Measurements from ENCODE around the gene LDLRAD4. TPM values are rescaled to one million over a fixed set of nuclear protein-coding genes. Genes with fewer than 3 reads are reported as not detected.

LDLRAD4 gene
- total RNA-seq, 1 experiment from 2014 or later = 1.7 TPM

GRCh38 chr18:13271302-13271911 lies 52.8 kb downstream of the LDLRAD4 start:
- H3K79me2 ChIP-seq (ENCODE audit: low read depth) = no peaks in the 10 kb centered on the region
- no peak for DNase-seq
- H3K27me3 ChIP-seq (ENCODE audit: insufficient read depth, low read depth) = peaks cover 92% of the 10 kb centered on the region
- intact Hi-C loops (cut with micrococcal nuclease; ENCODE audit: unreplicated experiment) = no loop called here
- ChIA-PET POLR2A (ENCODE audit: unreplicated experiment) (no interaction called here), CTCF (no interaction called here)
- H3K36me3 ChIP-seq (ENCODE audit: low read depth) = no peaks in the 10 kb centered on the region
- H4K20me1 ChIP-seq (ENCODE audit: insufficient read depth) = no peaks in the 10 kb centered on the region
- no peak overlapping the region for H2AFZ ChIP-seq
- H3K4me1 ChIP-seq (replicated peaks; ENCODE audit: insufficient read depth) = no peaks in the 10 kb centered on the region
- H3F3A ChIP-seq (ENCODE audit: insufficient read depth, low read depth) = no peaks in the 10 kb centered on the region
- H3K9me2 ChIP-seq (ENCODE audit: insufficient read depth) = no peaks in the 10 kb centered on the region
- no peak overlapping the region for H3K27ac ChIP-seq
- BruUV-seq (replicated peaks) = no TSS peak
- no peak overlapping the region for H3K4me2 ChIP-seq
- H3K9me3 ChIP-seq (ENCODE audit: insufficient read depth, low read depth) = no peaks in the 10 kb centered on the region
- H3K4me3 ChIP-seq = no peak overlapping the region
- TF ChIP-seq, protein P1, sequence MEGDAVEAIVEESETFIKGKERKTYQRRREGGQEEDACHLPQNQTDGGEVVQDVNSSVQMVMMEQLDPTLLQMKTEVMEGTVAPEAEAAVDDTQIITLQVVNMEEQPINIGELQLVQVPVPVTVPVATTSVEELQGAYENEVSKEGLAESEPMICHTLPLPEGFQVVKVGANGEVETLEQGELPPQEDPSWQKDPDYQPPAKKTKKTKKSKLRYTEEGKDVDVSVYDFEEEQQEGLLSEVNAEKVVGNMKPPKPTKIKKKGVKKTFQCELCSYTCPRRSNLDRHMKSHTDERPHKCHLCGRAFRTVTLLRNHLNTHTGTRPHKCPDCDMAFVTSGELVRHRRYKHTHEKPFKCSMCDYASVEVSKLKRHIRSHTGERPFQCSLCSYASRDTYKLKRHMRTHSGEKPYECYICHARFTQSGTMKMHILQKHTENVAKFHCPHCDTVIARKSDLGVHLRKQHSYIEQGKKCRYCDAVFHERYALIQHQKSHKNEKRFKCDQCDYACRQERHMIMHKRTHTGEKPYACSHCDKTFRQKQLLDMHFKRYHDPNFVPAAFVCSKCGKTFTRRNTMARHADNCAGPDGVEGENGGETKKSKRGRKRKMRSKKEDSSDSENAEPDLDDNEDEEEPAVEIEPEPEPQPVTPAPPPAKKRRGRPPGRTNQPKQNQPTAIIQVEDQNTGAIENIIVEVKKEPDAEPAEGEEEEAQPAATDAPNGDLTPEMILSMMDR (conservative IDR thresholded peaks at IDR 0.05) = no peak
- TF ChIP-seq EZH2 (IDR thresholded peaks at IDR 0.05; ENCODE audit: low read depth) = no peak

DNA sequence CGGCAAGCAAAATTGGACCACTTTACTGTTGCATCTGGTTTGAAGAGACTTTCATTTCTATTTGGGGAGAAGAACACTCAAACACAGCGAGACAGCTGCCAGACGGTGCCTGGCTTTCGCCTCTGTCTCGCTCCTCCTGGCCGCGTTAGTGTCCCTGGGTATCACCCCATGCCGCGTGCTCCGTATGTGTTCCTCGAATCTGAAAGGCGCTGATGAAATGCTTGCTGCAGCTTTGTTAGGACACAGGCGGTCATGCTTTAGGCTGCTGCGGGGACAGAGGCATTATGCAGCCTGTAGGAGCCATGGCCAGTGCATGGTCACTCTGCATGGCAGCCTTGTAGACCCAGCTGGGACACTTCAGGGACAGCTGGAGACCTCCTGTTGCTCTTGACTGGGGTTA lies 53.9 kb downstream of the LDLRAD4 start:
- no peaks in the 10 kb centered on the region for H4K20me1 ChIP-seq (ENCODE audit: insufficient read depth)
- H3K9me2 ChIP-seq (ENCODE audit: insufficient read depth) = no peaks in the 10 kb centered on the region
- intact Hi-C loops (cut with micrococcal nuclease; ENCODE audit: unreplicated experiment) = no loop called here
- no peak overlapping the region for H3K4me3 ChIP-seq
- POLR2A ChIA-PET (ENCODE audit: unreplicated experiment) = no interaction called here
- H3F3A ChIP-seq (ENCODE audit: insufficient read depth, low read depth) = no peaks in the 10 kb centered on the region
- DNase-seq = no peak
- no peaks in the 10 kb centered on the region for H3K79me2 ChIP-seq (ENCODE audit: low read depth)
- H3K36me3 ChIP-seq (ENCODE audit: low read depth) = no peaks in the 10 kb centered on the region
- no peak overlapping the region for H3K4me2 ChIP-seq
- H3K27ac ChIP-seq = no peak overlapping the region
- no peak for TF ChIP-seq EZH2 (IDR thresholded peaks at IDR 0.05; ENCODE audit: low read depth)
- TF ChIP-seq, protein P1 (conservative IDR thresholded peaks at IDR 0.05) = no peak
- no peaks in the 10 kb centered on the region for H3K9me3 ChIP-seq (ENCODE audit: insufficient read depth, low read depth)
- H3K4me1 ChIP-seq (replicated peaks; ENCODE audit: insufficient read depth) = no peaks in the 10 kb centered on the region
- BruUV-seq (replicated peaks) = no TSS peak
- peaks cover 92% of the 10 kb centered on the region for H3K27me3 ChIP-seq (ENCODE audit: insufficient read depth, low read depth)
- CTCF ChIA-PET = no interaction called here
- no peak overlapping the region for H2AFZ ChIP-seq

DNA sequence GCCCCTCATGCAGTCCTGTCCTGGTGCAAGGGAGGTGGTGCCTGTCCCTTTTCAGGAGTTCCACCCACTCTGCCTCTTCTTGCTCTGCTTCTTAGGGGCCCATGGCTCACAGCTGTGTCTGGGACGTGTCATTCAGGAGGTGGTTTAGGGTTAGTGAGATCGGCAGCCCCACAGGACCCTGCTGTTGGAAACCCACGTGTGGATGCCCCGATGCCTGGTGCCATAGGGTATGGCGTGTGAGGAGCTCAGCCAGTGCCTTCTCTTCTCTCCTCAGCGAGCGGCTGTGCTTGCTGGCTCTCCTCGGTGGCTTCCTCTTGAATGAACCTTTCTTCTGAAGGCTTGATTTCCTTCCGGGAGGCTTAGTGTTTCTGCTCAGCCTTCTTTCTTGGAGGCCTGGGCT lies 55.2 kb downstream of the LDLRAD4 start:
- CTCF ChIA-PET = no interaction called here
- BruUV-seq (replicated peaks) = no TSS peak
- no peaks in the 10 kb centered on the region for H3K9me3 ChIP-seq (ENCODE audit: insufficient read depth, low read depth)
- no peak overlapping the region for H3K27ac ChIP-seq
- TF ChIP-seq, protein P1 (conservative IDR thresholded peaks at IDR 0.05) = no peak
- TF ChIP-seq EZH2 (IDR thresholded peaks at IDR 0.05; ENCODE audit: low read depth) = no peak
- no peaks in the 10 kb centered on the region for H3K79me2 ChIP-seq (ENCODE audit: low read depth)
- H4K20me1 ChIP-seq (ENCODE audit: insufficient read depth) = no peaks in the 10 kb centered on the region
- H3K27me3 ChIP-seq (ENCODE audit: insufficient read depth, low read depth) = peaks cover 92% of the 10 kb centered on the region
- H3K9me2 ChIP-seq (ENCODE audit: insufficient read depth) = no peaks in the 10 kb centered on the region
- H3K4me2 ChIP-seq = no peak overlapping the region
- no peaks in the 10 kb centered on the region for H3K36me3 ChIP-seq (ENCODE audit: low read depth)
- DNase-seq = no peak
- H3K4me1 ChIP-seq (replicated peaks; ENCODE audit: insufficient read depth) = no peaks in the 10 kb centered on the region
- POLR2A ChIA-PET (ENCODE audit: unreplicated experiment) = no interaction called here
- no peak overlapping the region for H2AFZ ChIP-seq
- intact Hi-C loops (cut with micrococcal nuclease; ENCODE audit: unreplicated experiment) = no loop called here
- H3K4me3 ChIP-seq = no peak overlapping the region
- no peaks in the 10 kb centered on the region for H3F3A ChIP-seq (ENCODE audit: insufficient read depth, low read depth)

Data from PC-9 (cell line).